Measurements from ENCODE around the gene LAMP1. TPM values are rescaled to one million over a fixed set of nuclear protein-coding genes. Genes with fewer than 3 reads are reported as not detected.
"Not testable (repeated sequence)": the region's sequence is repeated elsewhere in the genome, so short reads cannot be mapped to it uniquely, and the experiment has no call there.

LAMP1 gene
- total RNA-seq, result 100 to 1,000 TPM in 1 of 2 donors, 10 to 100 TPM in 1; 98.0 to 117 TPM
- 100 to 1,000 TPM; 147 to 154 TPM for polyA plus RNA-seq (ENCODE audit: insufficient read length in 2 of 2)
- long read RNA-seq, donor 1, transcript LAMP1-201 (9 exons, 2,699 nt), result major isoform, 58 of 218 reads
- long read RNA-seq, donor 1, partial matches to known transcripts, result 160 of 218 reads
- long read RNA-seq, donor 1, other reads (novel, unspliced or antisense), result 0 of 218 reads
- long read RNA-seq, donor 2, transcript LAMP1-201 (9 exons, 2,699 nt), result major isoform, 25 of 66 reads
- long read RNA-seq, donor 2, partial matches to known transcripts, result 41 of 66 reads
- long read RNA-seq, donor 2, other reads (novel, unspliced or antisense), result 0 of 66 reads
- long read RNA-seq, donor 3, transcript LAMP1-201 (9 exons, 2,699 nt), result major isoform, 23 of 89 reads
- long read RNA-seq, donor 3, partial matches to known transcripts, result 66 of 89 reads
- long read RNA-seq, donor 3, other reads (novel, unspliced or antisense), result 0 of 89 reads
- long read RNA-seq, donor 4, transcript LAMP1-201 (9 exons, 2,699 nt), result major isoform, 41 of 66 reads
- long read RNA-seq, donor 4, partial matches to known transcripts, result 25 of 66 reads
- long read RNA-seq, donor 4, other reads (novel, unspliced or antisense), result 0 of 66 reads

DNA sequence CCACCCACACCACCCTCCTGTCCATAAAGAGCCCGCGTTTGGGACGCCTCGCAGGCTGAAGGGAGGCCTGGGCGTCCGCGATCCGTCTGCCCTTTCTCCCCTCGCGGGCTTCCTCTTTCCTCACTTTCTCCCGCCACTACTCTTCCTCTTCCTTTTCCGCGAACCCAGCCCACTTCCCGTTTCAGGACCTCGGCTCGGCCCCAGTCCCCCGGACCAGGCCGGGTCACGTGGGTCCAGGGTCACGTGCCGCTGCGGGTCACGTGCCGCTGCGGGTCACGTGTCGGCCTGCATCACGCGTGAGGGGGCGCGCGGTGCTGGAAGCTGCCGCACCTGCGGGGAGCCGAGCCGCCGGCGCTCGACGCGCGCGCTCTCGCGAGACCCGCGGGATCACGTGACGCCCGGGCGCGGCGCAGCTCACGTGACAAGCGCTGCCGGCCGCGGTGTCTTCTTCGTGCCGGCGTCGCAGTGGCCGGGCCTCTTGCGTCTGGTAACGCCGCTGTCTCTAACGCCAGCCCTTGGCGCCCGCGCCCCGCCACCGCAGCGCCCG is at the start of gene LAMP1:
Gene LAMP1 (plus strand): TSS at position 417 of the 547 bp plus-strand sequence. CDS start 196 bp downstream, outside the sequence.
- under 1% methylated on average over 74 of the region's 74 CpGs for WGBS (ENCODE audit: insufficient coverage)
- H3K27ac ChIP-seq (ENCODE audit: low read depth, low read length), result peak within 1 kb of the TSS; percentile 84
- H3K4me1 ChIP-seq (ENCODE audit: control insufficient read depth, insufficient read depth, low read length), result peaks cover 20% of the 10 kb centered on the region
- H3K9me3 ChIP-seq (ENCODE audit: control insufficient read depth, insufficient read depth, low read length), result no peaks in the 10 kb centered on the region
- peak within 1 kb of the TSS; percentile 86 for H3K4me3 ChIP-seq (ENCODE audit: low read depth, low read length)
- H3K36me3 ChIP-seq (ENCODE audit: control insufficient read depth, insufficient read depth, low read length), result peaks cover 2% of the 10 kb centered on the region
- peak; percentile 94 to 99 (median 97) for DNase-seq (ENCODE audit: low read depth in 4 of 6, low spot score in 6 of 6)
- H3K27me3 ChIP-seq (ENCODE audit: control insufficient read depth, insufficient read depth, low read length), result peaks cover 7% of the 10 kb centered on the region

- 97% methylated on average over 11 of the region's 11 CpGs for WGBS (ENCODE audit: insufficient coverage)
- peaks cover 56% of the 10 kb centered on the region for H3K36me3 ChIP-seq (ENCODE audit: control insufficient read depth, insufficient read depth, low read length)
- H3K4me3 ChIP-seq (ENCODE audit: low read depth, low read length), result no peak overlapping the region
- no peak for DNase-seq (ENCODE audit: low read depth in 4 of 6, low spot score in 6 of 6)
- H3K4me1 ChIP-seq (ENCODE audit: control insufficient read depth, insufficient read depth, low read length), result no peaks in the 10 kb centered on the region
- no peaks in the 10 kb centered on the region for H3K9me3 ChIP-seq (ENCODE audit: control insufficient read depth, insufficient read depth, low read length)
- H3K27ac ChIP-seq (ENCODE audit: low read depth, low read length), result no peak overlapping the region
- H3K27me3 ChIP-seq (ENCODE audit: control insufficient read depth, insufficient read depth, low read length), result no peaks in the 10 kb centered on the region
Observed at GRCh38 chr13:113252516-113253095, 44.4 kb upstream of the LAMP1 start.

DNA sequence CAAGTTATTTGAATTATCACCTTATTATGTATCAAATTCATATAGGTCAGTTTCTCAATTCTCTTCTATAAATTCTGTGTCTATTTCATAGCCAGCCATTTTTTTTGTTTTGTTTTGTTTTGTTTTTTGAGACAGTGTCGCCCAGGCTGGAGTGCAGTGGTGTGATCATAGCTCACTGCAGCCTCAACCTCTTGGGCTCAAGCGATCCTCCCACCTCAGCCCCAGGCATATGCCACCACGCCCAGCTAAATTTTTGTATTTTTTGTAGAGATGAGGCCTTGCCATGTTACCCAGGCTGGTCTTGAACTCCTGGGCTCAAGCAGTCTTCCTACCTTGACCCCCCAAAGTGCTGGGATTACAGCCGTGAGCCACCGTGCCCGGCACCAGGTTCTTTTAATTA is 39.1 kb upstream of the LAMP1 start:
- H3K36me3 ChIP-seq (ENCODE audit: control insufficient read depth, insufficient read depth, low read length), result peaks cover 54% of the 10 kb centered on the region
- not testable (repeated sequence) for H3K4me1 ChIP-seq (ENCODE audit: control insufficient read depth, insufficient read depth, low read length); H3K4me3 ChIP-seq (ENCODE audit: low read depth, low read length); DNase-seq (ENCODE audit: low read depth in 4 of 6, low spot score in 6 of 6); H3K9me3 ChIP-seq (ENCODE audit: control insufficient read depth, insufficient read depth, low read length); H3K27ac ChIP-seq (ENCODE audit: low read depth, low read length); H3K27me3 ChIP-seq (ENCODE audit: control insufficient read depth, insufficient read depth, low read length)
- WGBS (ENCODE audit: insufficient coverage), result 100% methylated on average over 1 of the region's 6 CpGs

- peaks cover 1% of the 10 kb centered on the region for H3K9me3 ChIP-seq (ENCODE audit: control insufficient read depth, insufficient read depth, low read length)
- H3K27me3 ChIP-seq (ENCODE audit: control insufficient read depth, insufficient read depth, low read length), result no peaks in the 10 kb centered on the region
- H3K36me3 ChIP-seq (ENCODE audit: control insufficient read depth, insufficient read depth, low read length), result peaks cover 54% of the 10 kb centered on the region
- 85% methylated on average over 3 of the region's 5 CpGs for WGBS (ENCODE audit: insufficient coverage)
- no peak overlapping the region for H3K4me3 ChIP-seq (ENCODE audit: low read depth, low read length)
- no peak for DNase-seq (ENCODE audit: low read depth in 4 of 6, low spot score in 6 of 6)
- H3K4me1 ChIP-seq (ENCODE audit: control insufficient read depth, insufficient read depth, low read length), result no peaks in the 10 kb centered on the region
- no peak overlapping the region for H3K27ac ChIP-seq (ENCODE audit: low read depth, low read length)
Observed at GRCh38 chr13:113258321-113259054, 38.6 kb upstream of the LAMP1 start.

DNA sequence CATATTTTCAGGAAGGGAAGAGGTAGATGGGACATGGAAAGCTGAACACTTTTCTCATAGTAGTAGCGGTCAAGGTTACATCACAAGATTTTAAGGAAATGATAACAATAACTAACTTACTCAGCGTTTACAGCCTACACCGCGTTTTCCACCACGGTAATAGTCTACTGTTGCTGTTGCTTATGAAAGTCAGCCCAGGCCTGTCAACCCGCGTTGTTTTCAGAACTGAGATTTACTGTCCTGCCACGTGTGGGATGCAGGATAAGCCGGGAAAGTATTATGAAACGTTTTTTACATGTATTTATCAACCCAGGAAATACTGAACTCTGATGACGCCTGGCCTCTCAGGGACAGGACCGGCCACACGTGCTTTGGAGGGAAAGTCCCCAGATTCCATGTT is 36.0 kb upstream of the LAMP1 start:
- 93% methylated on average over 10 of the region's 13 CpGs for WGBS (ENCODE audit: insufficient coverage)
- no peaks in the 10 kb centered on the region for H3K4me1 ChIP-seq (ENCODE audit: control insufficient read depth, insufficient read depth, low read length)
- peaks cover 48% of the 10 kb centered on the region for H3K36me3 ChIP-seq (ENCODE audit: control insufficient read depth, insufficient read depth, low read length)
- no peak for DNase-seq (ENCODE audit: low read depth in 4 of 6, low spot score in 6 of 6)
- H3K27me3 ChIP-seq (ENCODE audit: control insufficient read depth, insufficient read depth, low read length), result no peaks in the 10 kb centered on the region
- H3K4me3 ChIP-seq (ENCODE audit: low read depth, low read length), result no peak overlapping the region
- H3K27ac ChIP-seq (ENCODE audit: low read depth, low read length), result no peak overlapping the region
- H3K9me3 ChIP-seq (ENCODE audit: control insufficient read depth, insufficient read depth, low read length), result peaks cover 1% of the 10 kb centered on the region

DNA sequence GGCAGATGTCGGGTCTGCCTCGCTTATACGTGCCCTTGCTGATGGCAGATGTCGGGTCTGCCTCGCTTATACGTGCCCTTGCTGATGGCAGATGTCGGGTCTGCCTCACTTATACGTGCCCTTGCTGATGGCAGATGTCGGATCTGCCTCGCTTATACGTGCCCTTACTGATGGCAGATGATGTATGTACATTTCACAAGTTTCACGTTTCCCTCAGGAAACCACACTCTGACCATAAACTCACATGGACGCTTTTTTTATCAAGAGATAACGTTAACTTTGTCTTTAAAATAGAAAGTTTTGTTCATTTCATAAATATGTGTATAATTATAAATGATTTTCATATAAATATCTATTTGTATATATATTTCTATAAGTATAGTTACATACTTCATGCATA is 34.0 kb upstream of the LAMP1 start:
- not testable (repeated sequence) for H3K9me3 ChIP-seq (ENCODE audit: control insufficient read depth, insufficient read depth, low read length); H3K4me3 ChIP-seq (ENCODE audit: low read depth, low read length); H3K27me3 ChIP-seq (ENCODE audit: control insufficient read depth, insufficient read depth, low read length); H3K4me1 ChIP-seq (ENCODE audit: control insufficient read depth, insufficient read depth, low read length); H3K27ac ChIP-seq (ENCODE audit: low read depth, low read length); DNase-seq (ENCODE audit: low read depth in 4 of 6, low spot score in 6 of 6)
- WGBS (ENCODE audit: insufficient coverage), result no CpG with 5 or more reads among the region's 14 CpGs
- peaks cover 42% of the 10 kb centered on the region for H3K36me3 ChIP-seq (ENCODE audit: control insufficient read depth, insufficient read depth, low read length)

GRCh38 chr13:113267642-113268405 is 29.2 kb upstream of the LAMP1 start:
- no peaks in the 10 kb centered on the region for H3K4me1 ChIP-seq (ENCODE audit: control insufficient read depth, insufficient read depth, low read length)
- no peaks in the 10 kb centered on the region for H3K27me3 ChIP-seq (ENCODE audit: control insufficient read depth, insufficient read depth, low read length)
- WGBS (ENCODE audit: insufficient coverage), result 89% methylated on average over 20 of the region's 20 CpGs
- no peaks in the 10 kb centered on the region for H3K9me3 ChIP-seq (ENCODE audit: control insufficient read depth, insufficient read depth, low read length)
- no peak overlapping the region for H3K4me3 ChIP-seq (ENCODE audit: low read depth, low read length)
- DNase-seq (ENCODE audit: low read depth in 4 of 6, low spot score in 6 of 6), result no peak
- peaks cover 23% of the 10 kb centered on the region for H3K36me3 ChIP-seq (ENCODE audit: control insufficient read depth, insufficient read depth, low read length)
- H3K27ac ChIP-seq (ENCODE audit: low read depth, low read length), result no peak overlapping the region

GRCh38 chr13:113272031-113272430 is 25.0 kb upstream of the LAMP1 start:
- H3K27me3 ChIP-seq (ENCODE audit: control insufficient read depth, insufficient read depth, low read length), result no peaks in the 10 kb centered on the region
- H3K9me3 ChIP-seq (ENCODE audit: control insufficient read depth, insufficient read depth, low read length), result no peaks in the 10 kb centered on the region
- no peak overlapping the region for H3K27ac ChIP-seq (ENCODE audit: low read depth, low read length)
- H3K4me1 ChIP-seq (ENCODE audit: control insufficient read depth, insufficient read depth, low read length), result no peaks in the 10 kb centered on the region
- WGBS (ENCODE audit: insufficient coverage), result 92% methylated on average over 1 of the region's 2 CpGs
- no peak overlapping the region for H3K4me3 ChIP-seq (ENCODE audit: low read depth, low read length)
- H3K36me3 ChIP-seq (ENCODE audit: control insufficient read depth, insufficient read depth, low read length), result peaks cover 29% of the 10 kb centered on the region
- no peak for DNase-seq (ENCODE audit: low read depth in 4 of 6, low spot score in 6 of 6)
